HG03103 (cell line): ENCODE results near the gene TNFRSF19.

Experiments
- ATAC-seq: cut with Tn5 transposase; IDR thresholded peaks from one replicate; pipeline ENCODE4 v1.9.1; 2021; ENCODE audit warnings: low read depth; ENCODE audit not compliant: unreplicated experiment

Gene TNFRSF19

GRCh38 chr13:23623394-23623793, 53.2 kb downstream of the TNFRSF19 start:
- no peak for ATAC-seq

- no peak for ATAC-seq
Observed at GRCh38 chr13:23626700-23627099, 56.5 kb downstream of the TNFRSF19 start.

- ATAC-seq = no peak
Observed at GRCh38 chr13:23627410-23627809, 57.2 kb downstream of the TNFRSF19 start.

- no peak for ATAC-seq
Observed at GRCh38 chr13:23628250-23628649, 58.0 kb downstream of the TNFRSF19 start.

GRCh38 chr13:23628765-23629565, 58.8 kb downstream of the TNFRSF19 start:
- no peak for ATAC-seq

- no peak for ATAC-seq
Observed at GRCh38 chr13:23629566-23630272, 59.5 kb downstream of the TNFRSF19 start.

GRCh38 chr13:23630349-23631093, 60.3 kb downstream of the TNFRSF19 start:
- no peak for ATAC-seq

GRCh38 chr13:23631311-23632047, 61.3 kb downstream of the TNFRSF19 start:
- no peak for ATAC-seq

- ATAC-seq = no peak
Observed at GRCh38 chr13:23632048-23632582, 61.9 kb downstream of the TNFRSF19 start.

GRCh38 chr13:23632741-23633140, 62.5 kb downstream of the TNFRSF19 start:
- ATAC-seq = no peak

- ATAC-seq = no peak
Observed at GRCh38 chr13:23634897-23635296, 64.7 kb downstream of the TNFRSF19 start.

GRCh38 chr13:23636360-23636759, 66.1 kb downstream of the TNFRSF19 start:
- no peak for ATAC-seq

GRCh38 chr13:23637829-23638228, 67.6 kb downstream of the TNFRSF19 start:
- ATAC-seq = no peak

- no peak for ATAC-seq
Observed at GRCh38 chr13:23639674-23640073, 69.5 kb downstream of the TNFRSF19 start.

GRCh38 chr13:23642110-23642509, 71.9 kb downstream of the TNFRSF19 start:
- ATAC-seq = no peak

GRCh38 chr13:23643338-23644125, 73.3 kb downstream of the TNFRSF19 start:
- ATAC-seq = no peak

- ATAC-seq = no peak
Observed at GRCh38 chr13:23644126-23644419, 73.9 kb downstream of the TNFRSF19 start.

- no peak for ATAC-seq
Observed at GRCh38 chr13:23644527-23645138, 74.4 kb downstream of the TNFRSF19 start.

- no peak for ATAC-seq
Observed at GRCh38 chr13:23645851-23646250, 75.6 kb downstream of the TNFRSF19 start.
